Activated CD8-positive, alpha-beta memory T cell treated with anti-CD3 and anti-CD28 coated beads, Interleukin-2, amount 50 U/mL, for 48 hours (primary cell): ENCODE data around the gene PDE6G.

Source experiments
- DNase-seq: peaks from one replicate; pipeline ENCODE4 v3.0.0-alpha.2; 2020

Gene PDE6G

GRCh38 chr17:81687770-81688541 is 31.6 kb upstream of the PDE6G start:
- no peak for DNase-seq

- no peak for DNase-seq
Measured at GRCh38 chr17:81686614-81687013, 30.3 kb upstream of the PDE6G start.

GRCh38 chr17:81685108-81685507 is 28.8 kb upstream of the PDE6G start:
- DNase-seq, result peak; percentile 77

- DNase-seq, result no peak
Measured at GRCh38 chr17:81684442-81684911, 28.1 kb upstream of the PDE6G start.

- DNase-seq, result peak; percentile 98
Measured at GRCh38 chr17:81683584-81684441, 27.5 kb upstream of the PDE6G start, which contains the start of the genes ARL16 and HGS. ARL16 (minus strand) TSS chr17:81683797; CDS start chr17:81683753, 44 bp downstream. HGS (plus strand) TSS chr17:81684011; CDS start chr17:81684067, 56 bp downstream.

- DNase-seq, result no peak
Measured at GRCh38 chr17:81683208-81683583, 26.9 kb upstream of the PDE6G start.

GRCh38 chr17:81682565-81683207 is 26.3 kb upstream of the PDE6G start:
- no peak for DNase-seq

GRCh38 chr17:81681672-81682071 is 25.3 kb upstream of the PDE6G start:
- no peak for DNase-seq

- no peak for DNase-seq
Measured at GRCh38 chr17:81680150-81680549, 23.8 kb upstream of the PDE6G start.

- DNase-seq, result no peak
Measured at GRCh38 chr17:81676906-81677305, 20.6 kb upstream of the PDE6G start.

- DNase-seq, result peak; percentile 70
Measured at GRCh38 chr17:81675515-81676221, 19.3 kb upstream of the PDE6G start.

GRCh38 chr17:81673561-81674258 is 17.4 kb upstream of the PDE6G start:
- DNase-seq, result no peak

- DNase-seq, result no peak
Measured at GRCh38 chr17:81672954-81673353, 16.6 kb upstream of the PDE6G start.

GRCh38 chr17:81672504-81672903 is 16.2 kb upstream of the PDE6G start:
- DNase-seq, result no peak

- DNase-seq, result no peak
Measured at GRCh38 chr17:81667754-81668153, 11.4 kb upstream of the PDE6G start.

- peak; percentile 95 for DNase-seq
Measured at GRCh38 chr17:81666342-81667191, 10.2 kb upstream of the PDE6G start, which contains the start of the genes CCDC137 and OXLD1. CCDC137 (plus strand) TSS chr17:81666737; CDS start chr17:81666767, 30 bp downstream. OXLD1 (minus strand) TSS chr17:81666605; CDS start chr17:81666577, 28 bp downstream.

GRCh38 chr17:81666092-81666341 is 9.7 kb upstream of the PDE6G start:
- DNase-seq, result no peak

- peak; percentile 82 for DNase-seq
Measured at GRCh38 chr17:81665205-81666091, 9.1 kb upstream of the PDE6G start.

GRCh38 chr17:81664051-81664470 is 7.7 kb upstream of the PDE6G start:
- DNase-seq, result no peak

- DNase-seq, result no peak
Measured at GRCh38 chr17:81662002-81662401, 5.7 kb upstream of the PDE6G start.
